ENCODE results near the gene PCBP2. TPM values are rescaled to one million over a fixed set of nuclear protein-coding genes. Genes with fewer than 3 reads are reported as not detected.

PCBP2 gene
- total and polyA plus RNA-seq, 11 donors, result 290 to 642 (median 478) TPM

- no peaks in the 10 kb centered on the region for H3K27me3 ChIP-seq
- no peak for DNase-seq
- intact Hi-C loops (cut with DNase I), result loop anchor here in 1 of 10 donors (5.0 kb wide), 1 partner anchor 82 kb away; the partner anchor contains the start of gene NPFF
- H3K4me3 ChIP-seq, result no peak overlapping the region
- no peak for ATAC-seq
- TF ChIP-seq POLR2A (IDR thresholded peaks at IDR 0.05), result no peak
- H3K27ac ChIP-seq, result no peak overlapping the region
- H3K4me1 ChIP-seq, result peaks cover 0 to 15% (median 4%) of the 10 kb centered on the region in 12 donors
- WGBS, 4 donors, result 57 to 63% (median 61%) methylated on average over 9 to 11 of the region's 11 CpGs
- H3K9me3 ChIP-seq, result no peaks in the 10 kb centered on the region
- no peaks in the 10 kb centered on the region for H3K36me3 ChIP-seq
Observed at GRCh38 chr12:53425515-53426150, 26.3 kb upstream of the PCBP2 start.

- no peak for TF ChIP-seq CTCF (IDR thresholded peaks at IDR 0.05)
- no peak for TF ChIP-seq POLR2A (IDR thresholded peaks at IDR 0.05)
- ATAC-seq (no peak), DNase-seq (no peak)
- Histone ChIP-seq H3K27me3 (no peaks in the 10 kb centered on the region), H3K36me3 (no peaks in the 10 kb centered on the region), H3K4me3 (no peak overlapping the region), H3K9me3 (no peaks in the 10 kb centered on the region), H3K27ac (no peak overlapping the region), H3K4me1 (peaks cover 0 to 8% (median 0%) of the 10 kb centered on the region in 12 donors)
- whole genome bisulfite sequencing, 4 donors, result 83 to 91% (median 88%) methylated on average over 7 of the region's 7 CpGs
- intact Hi-C loops (cut with DNase I), result loop anchor here in 1 of 10 donors (5.0 kb wide), 1 partner anchor 79 kb away; the partner anchor contains the start of gene NPFF
Observed at GRCh38 chr12:53427905-53428594, 23.9 kb upstream of the PCBP2 start.

- 90 to 93% (median 91%) methylated on average over 7 of the region's 7 CpGs for WGBS, 4 donors
- no peak for ATAC-seq
- intact Hi-C loops (cut with DNase I), result loop anchor here in 1 of 10 donors (5.0 kb wide), 1 partner anchor 79 kb away; the partner anchor contains the start of gene NPFF
Observed at GRCh38 chr12:53428741-53429140, 23.2 kb upstream of the PCBP2 start.

GRCh38 chr12:53430116-53430515 lies 21.8 kb upstream of the PCBP2 start:
- WGBS, 4 donors, result 82 to 90% (median 88%) methylated on average over 5 of the region's 5 CpGs
- Histone ChIP-seq H3K4me3 (no peak overlapping the region), H3K9me3 (no peaks in the 10 kb centered on the region), H3K4me1 (peaks cover 0 to under 1% (median 0%) of the 10 kb centered on the region in 12 donors), H3K27ac (no peak overlapping the region), H3K36me3 (no peaks in the 10 kb centered on the region), H3K27me3 (no peaks in the 10 kb centered on the region)
- DNase-seq (no peak), ATAC-seq (no peak)
- intact Hi-C loops (cut with DNase I), result no loop called here
- TF ChIP-seq CTCF (IDR thresholded peaks at IDR 0.05) (no peak), POLR2A (IDR thresholded peaks at IDR 0.05) (no peak)

More at GRCh38 chr12:53428741-53429140, 23.2 kb upstream of the PCBP2 start:
- TF ChIP-seq POLR2A (IDR thresholded peaks at IDR 0.05), result no peak
- TF ChIP-seq CTCF (IDR thresholded peaks at IDR 0.05), result no peak
- no peak overlapping the region for H3K4me3 ChIP-seq
- peaks cover 0 to 8% (median 0%) of the 10 kb centered on the region in 12 donors for H3K4me1 ChIP-seq
- no peaks in the 10 kb centered on the region for H3K36me3 ChIP-seq
- H3K9me3 ChIP-seq, result no peaks in the 10 kb centered on the region
- DNase-seq, result no peak
- H3K27ac ChIP-seq, result no peak overlapping the region
- no peaks in the 10 kb centered on the region for H3K27me3 ChIP-seq
